Muscle of leg (tissue), 11 donors: ENCODE measurements around the gene NCAPG2. TPM values are rescaled to one million over a fixed set of nuclear protein-coding genes. Genes with fewer than 3 reads are reported as not detected.
"Not testable (repeated sequence)": the region's sequence is repeated elsewhere in the genome, so short reads cannot be mapped to it uniquely, and the experiment has no call there.

Experiments used
- DNase-seq: peaks from one replicate; pipeline ENCODE4 v3.0.0; 2013
- H3K27ac ChIP-seq: one replicate; pipeline ENCODE4 v1.5.1; 2013; ENCODE audit warnings: mild to moderate bottlenecking, low read length, control low read depth
- H3K27me3 ChIP-seq: one replicate; pipeline ENCODE4 v1.6.1; 2013; ENCODE audit warnings: low read length; ENCODE audit not compliant: control insufficient read depth, insufficient read depth
- H3K36me3 ChIP-seq: one replicate; pipeline ENCODE4 v1.6.1; 2013; ENCODE audit warnings: low read length; ENCODE audit not compliant: control insufficient read depth, insufficient read depth
- H3K4me1 ChIP-seq: one replicate; pipeline ENCODE4 v1.6.1; 2013; ENCODE audit warnings: low read length; ENCODE audit not compliant: control insufficient read depth, insufficient read depth
- H3K4me3 ChIP-seq: one replicate; pipeline ENCODE4 v1.5.1; 2013; ENCODE audit warnings: low read length, control low read depth
- H3K9me3 ChIP-seq: replicated peaks from 2 replicates; pipeline ENCODE4 v1.6.1; 2013; ENCODE audit warnings: low read depth, low read length; ENCODE audit not compliant: control insufficient read depth
- WGBS: methylation state at CpG from one replicate; pipeline ENCODE4 v1.1.5; 2013; ENCODE audit warnings: missing lambda C conversion rate; ENCODE audit not compliant: insufficient coverage; 5-methylcytosine and 5-hydroxymethylcytosine counted together
- polyA plus RNA-seq, 8 donors: library from polyadenylated mRNA; unstranded; fragments of 120-200 nt; gene quantifications; one replicate each; pipeline versions ENCODE4 v1.2.1 to v1.2.3, GENCODE V29; 2013; ENCODE audit warnings: inconsistent platforms in 1 of 8, low replicate concordance in 1 of 8; ENCODE audit not compliant: insufficient read length in 8 of 8, insufficient read depth in 1 of 8
- total RNA-seq: library from RNA; stranded (reverse); fragments of 120-200 nt; gene quantifications from one replicate; pipeline ENCODE4 v1.2.4, GENCODE V29; 2013

Gene NCAPG2
- total and polyA plus RNA-seq, 9 donors = 10.2 to 20.9 (median 15.3) TPM

DNA sequence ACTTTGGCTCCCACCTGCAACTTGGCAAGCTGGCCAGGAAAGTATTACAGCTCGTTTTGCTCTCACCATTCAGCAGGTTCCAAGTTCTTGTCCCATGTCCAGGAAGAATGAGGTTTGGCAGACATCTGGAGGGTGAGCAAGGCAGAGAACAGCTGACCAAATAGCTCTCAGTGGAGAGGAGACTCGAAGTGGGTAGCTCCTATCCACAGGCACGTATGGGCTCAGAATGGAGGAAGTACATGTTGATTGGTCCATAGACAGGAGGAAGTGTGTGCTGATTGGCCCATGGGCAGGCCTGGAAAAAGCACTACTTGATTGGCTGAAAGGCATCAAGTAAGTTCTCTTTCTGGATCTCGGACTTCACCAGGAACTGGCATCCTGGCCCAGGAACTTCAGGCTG, 3.0 kb upstream of the NCAPG2 start:
- 56% methylated on average over 3 of the region's 4 CpGs for WGBS
- no peaks in the 10 kb centered on the region for H3K36me3 ChIP-seq
- no peak overlapping the region for H3K27ac ChIP-seq
- H3K4me3 ChIP-seq = no peak overlapping the region
- peaks cover 21% of the 10 kb centered on the region for H3K4me1 ChIP-seq
- H3K27me3 ChIP-seq = no peaks in the 10 kb centered on the region
- peak; percentile 15 for DNase-seq
- peaks cover 6% of the 10 kb centered on the region for H3K9me3 ChIP-seq

DNA sequence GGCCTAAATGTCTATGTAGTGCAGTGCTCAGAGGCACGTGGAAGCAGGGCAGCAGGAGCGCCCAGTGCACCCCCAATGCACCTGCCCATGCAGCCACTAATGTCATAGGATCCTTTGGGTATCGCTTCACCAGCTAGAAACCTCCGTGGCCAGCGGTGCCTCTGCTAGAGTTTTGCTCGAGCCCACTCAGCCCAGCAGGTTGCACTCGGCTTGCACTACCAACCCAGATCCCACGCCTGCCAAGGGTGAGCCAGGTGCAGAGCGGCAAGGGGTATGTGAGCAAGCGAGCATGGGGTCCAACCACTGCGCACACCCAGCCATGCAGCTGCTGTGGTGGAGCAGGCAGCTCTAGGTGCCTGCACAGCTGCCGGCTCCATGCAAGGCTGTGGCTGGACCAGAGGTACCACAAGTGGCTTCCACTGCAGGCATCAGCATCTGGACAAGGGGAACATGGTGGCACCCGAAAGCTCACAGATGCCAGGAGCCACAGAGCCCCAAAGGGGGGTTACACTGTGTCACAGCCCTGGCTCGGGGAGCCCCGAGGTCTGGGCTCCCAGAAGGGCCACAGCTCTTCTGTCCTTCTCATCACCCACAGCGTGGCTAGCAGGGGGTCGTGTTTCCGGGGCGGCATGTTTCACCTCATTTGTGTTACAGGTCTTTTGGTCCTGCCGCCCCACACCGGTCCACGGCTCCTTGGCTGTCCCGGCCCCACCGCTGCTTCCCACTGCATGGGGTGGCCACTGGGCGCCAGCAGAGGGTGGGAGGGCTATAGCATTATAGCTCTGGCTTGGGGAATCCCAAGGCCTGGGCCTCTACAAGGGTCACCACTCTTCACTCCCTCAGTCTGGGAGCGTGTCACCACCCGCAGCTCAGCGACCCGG, 2.3 kb upstream of the NCAPG2 start:
- peaks cover 6% of the 10 kb centered on the region for H3K9me3 ChIP-seq
- no peak overlapping the region for H3K4me3 ChIP-seq
- H3K4me1 ChIP-seq = peaks cover 24% of the 10 kb centered on the region
- no peak overlapping the region for H3K27ac ChIP-seq
- DNase-seq = no peak
- H3K27me3 ChIP-seq = no peaks in the 10 kb centered on the region
- WGBS = 93% methylated on average over 20 of the region's 29 CpGs
- no peaks in the 10 kb centered on the region for H3K36me3 ChIP-seq

DNA sequence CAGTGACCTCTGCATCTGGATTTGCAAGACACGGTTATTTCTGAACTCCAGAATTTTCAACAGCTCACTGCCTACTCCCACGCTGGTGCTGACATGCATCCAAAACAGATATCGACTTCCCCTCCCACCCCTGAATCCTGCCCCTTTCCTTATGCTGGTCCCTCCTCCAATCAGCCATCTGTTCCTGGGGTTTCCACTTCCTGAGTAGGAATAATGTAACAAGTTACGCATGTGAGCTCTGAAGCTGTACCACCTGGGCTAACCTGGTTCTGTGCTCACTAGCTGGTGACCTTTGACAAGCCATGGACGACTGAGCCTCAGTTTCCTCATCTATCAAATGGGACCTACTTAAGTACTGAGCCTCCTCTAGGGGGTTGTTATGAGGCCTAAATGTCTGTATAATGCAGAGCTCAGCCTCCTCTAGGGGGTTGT, 1.7 kb upstream of the NCAPG2 start:
- 60% methylated on average over 4 of the region's 5 CpGs for WGBS
- no peaks in the 10 kb centered on the region for H3K27me3 ChIP-seq
- H3K4me3 ChIP-seq = no peak overlapping the region
- no peak overlapping the region for H3K27ac ChIP-seq
- H3K9me3 ChIP-seq = peaks cover 6% of the 10 kb centered on the region
- DNase-seq = no peak
- H3K4me1 ChIP-seq = peaks cover 24% of the 10 kb centered on the region
- H3K36me3 ChIP-seq = no peaks in the 10 kb centered on the region

DNA sequence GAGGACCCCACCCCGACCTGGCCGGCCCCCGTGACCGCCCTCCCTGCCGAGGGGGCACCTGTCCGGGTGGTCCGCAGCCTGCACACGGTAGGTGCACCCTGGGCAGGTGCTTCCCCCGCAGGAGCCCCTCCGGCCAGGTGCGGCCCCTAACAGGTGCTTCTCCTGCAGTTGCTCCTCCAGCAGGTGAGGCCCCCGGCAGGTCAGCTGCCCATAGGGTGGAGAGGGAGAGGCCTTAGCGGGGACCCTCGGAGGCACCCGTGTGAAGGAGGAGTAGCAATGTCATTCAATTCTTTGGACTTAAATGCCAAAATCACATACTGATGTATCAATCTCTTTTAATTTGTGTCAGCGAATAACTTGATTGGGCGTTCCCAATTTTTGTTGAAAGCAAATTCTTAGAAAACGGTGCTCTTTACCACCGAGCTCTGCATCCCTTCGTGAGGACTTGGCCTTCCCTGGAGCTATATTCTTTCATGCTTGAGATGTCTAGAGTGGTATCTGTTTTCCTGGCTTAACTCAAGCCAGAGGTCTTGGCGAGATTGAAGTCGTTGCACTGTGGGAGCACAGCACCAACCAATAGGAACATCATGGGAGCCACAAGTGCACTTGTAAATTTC, 738 bp upstream of the NCAPG2 start:
- Histone ChIP-seq H3K27me3 (no peaks in the 10 kb centered on the region), H3K36me3 (peaks cover 3% of the 10 kb centered on the region), H3K4me1 (peaks cover 24% of the 10 kb centered on the region), H3K27ac (peak overlapping the region; percentile 83), H3K4me3 (peak overlapping the region; percentile 95), H3K9me3 (peaks cover 6% of the 10 kb centered on the region)
- 3% methylated on average over 14 of the region's 22 CpGs for WGBS
- DNase-seq = peak; percentile 39

DNA sequence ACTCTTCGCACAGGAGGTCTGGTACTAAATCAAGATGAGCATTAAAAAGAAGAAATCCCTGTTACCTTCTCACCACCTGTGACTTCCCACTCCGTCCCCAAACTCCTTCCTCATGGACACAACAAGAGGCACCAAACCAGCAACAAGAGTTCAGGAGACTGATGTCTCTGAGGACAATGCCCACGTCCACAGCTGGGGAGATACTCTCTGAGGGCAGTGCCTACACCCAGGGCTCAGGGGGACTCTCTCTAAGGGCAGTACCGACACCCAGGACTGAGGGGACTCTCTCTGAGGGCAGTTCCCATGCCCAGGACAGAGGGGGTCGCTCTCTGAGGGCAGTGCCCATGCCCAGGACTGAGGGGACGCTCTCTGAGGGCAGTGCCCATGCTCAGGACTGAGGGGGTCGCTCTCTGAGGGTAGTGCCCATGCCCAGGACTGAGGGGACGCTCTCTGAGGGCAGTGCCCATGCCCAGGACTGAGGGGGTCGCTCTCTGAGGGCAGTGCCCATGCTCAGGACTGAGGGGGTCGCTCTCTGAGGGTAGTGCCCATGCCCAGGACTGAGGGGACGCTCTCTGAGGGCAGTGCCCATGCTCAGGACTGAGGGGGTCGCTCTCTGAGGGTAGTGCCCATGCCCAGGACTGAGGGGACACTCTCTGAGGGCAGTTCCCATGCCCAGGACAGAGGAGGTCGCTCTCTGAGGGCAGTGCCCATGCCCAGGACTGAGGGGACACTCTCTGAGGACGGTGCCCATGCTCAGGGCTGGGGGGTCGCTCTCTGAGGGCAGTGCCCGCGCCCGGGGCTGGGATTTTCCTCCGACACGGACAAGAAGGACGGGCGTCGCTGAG, 703 bp downstream of the NCAPG2 start:
- peaks cover 24% of the 10 kb centered on the region for H3K4me1 ChIP-seq
- peak overlapping the region; percentile 95 for H3K4me3 ChIP-seq
- H3K27me3 ChIP-seq, H3K36me3 ChIP-seq, H3K9me3 ChIP-seq: not testable (repeated sequence)
- 12% methylated on average over 15 of the region's 23 CpGs for WGBS
- peak; percentile 14 for DNase-seq
- H3K27ac ChIP-seq = peak overlapping the region; percentile 78

DNA sequence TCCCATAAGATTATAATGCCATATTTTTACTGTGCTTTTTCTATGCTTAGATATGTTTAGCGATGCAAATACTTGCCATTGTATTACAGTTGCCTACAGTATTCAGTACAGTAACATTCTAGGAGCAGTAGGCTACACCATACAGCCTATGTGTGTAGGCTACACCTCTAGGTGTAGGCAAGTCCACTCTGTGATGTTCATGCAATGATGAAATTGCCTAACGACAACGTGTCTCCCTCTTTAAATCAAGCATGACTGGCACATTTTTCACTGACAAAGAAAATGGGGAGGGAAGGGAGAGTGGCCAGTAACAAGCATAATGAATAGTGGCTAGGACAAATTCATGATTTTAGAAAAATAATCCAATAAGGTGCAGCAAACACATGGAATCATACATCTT, 1.7 kb downstream of the NCAPG2 start:
- Histone ChIP-seq H3K27ac (no peak overlapping the region), H3K4me1 (peaks cover 24% of the 10 kb centered on the region), H3K9me3 (peaks cover 6% of the 10 kb centered on the region), H3K36me3 (peaks cover 9% of the 10 kb centered on the region), H3K4me3 (no peak overlapping the region), H3K27me3 (no peaks in the 10 kb centered on the region)
- DNase-seq = no peak
- no CpG with 5 or more reads among the region's 3 CpGs for WGBS

DNA sequence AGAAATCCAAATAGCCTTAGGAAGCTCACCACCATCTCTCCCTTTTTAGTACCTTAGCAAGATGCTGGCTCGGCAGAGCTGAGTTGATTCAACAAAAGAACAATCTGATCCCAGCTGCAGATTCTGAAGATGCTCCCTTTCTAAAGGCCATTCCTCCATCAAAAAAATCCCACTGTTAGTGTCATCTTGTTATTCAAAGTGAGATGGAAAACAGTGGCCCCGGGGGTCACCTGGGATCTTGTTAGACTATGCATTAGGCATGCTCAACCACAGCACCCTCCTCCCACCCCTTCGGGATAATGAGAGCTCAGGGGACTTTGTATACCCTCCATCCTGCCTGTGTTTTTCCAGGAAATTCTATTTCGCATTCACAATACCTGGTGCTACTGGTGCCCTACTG, 2.4 kb downstream of the NCAPG2 start:
- H3K27me3 ChIP-seq = no peaks in the 10 kb centered on the region
- no CpG with 5 or more reads among the region's 4 CpGs for WGBS
- peaks cover under 1% of the 10 kb centered on the region for H3K9me3 ChIP-seq
- no peak overlapping the region for H3K4me3 ChIP-seq
- H3K27ac ChIP-seq = no peak overlapping the region
- peaks cover 9% of the 10 kb centered on the region for H3K36me3 ChIP-seq
- H3K4me1 ChIP-seq = peaks cover 24% of the 10 kb centered on the region
- DNase-seq = no peak

DNA sequence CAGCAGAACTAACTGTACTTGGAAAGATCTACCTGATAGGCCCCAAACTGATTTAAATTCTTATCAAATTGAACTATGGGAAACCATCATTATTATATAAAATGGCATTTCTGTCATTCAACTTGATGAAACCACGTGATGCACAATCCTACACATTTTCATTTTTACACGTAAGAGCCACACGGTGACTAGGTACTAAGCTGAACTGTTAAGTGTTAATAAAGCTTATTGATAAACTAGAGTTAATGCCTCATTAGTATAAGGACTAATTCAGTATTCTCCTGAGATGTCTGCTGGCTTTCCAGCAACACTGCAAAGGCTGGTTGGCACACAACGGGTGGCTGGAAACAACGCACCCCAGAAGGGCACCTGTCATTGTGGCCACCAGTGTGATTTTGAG, 4.6 kb downstream of the NCAPG2 start:
- no peak overlapping the region for H3K4me3 ChIP-seq
- DNase-seq = no peak
- H3K9me3 ChIP-seq = no peaks in the 10 kb centered on the region
- H3K36me3 ChIP-seq = peaks cover 14% of the 10 kb centered on the region
- H3K4me1 ChIP-seq = peaks cover 13% of the 10 kb centered on the region
- no peaks in the 10 kb centered on the region for H3K27me3 ChIP-seq
- no CpG with 5 or more reads among the region's 5 CpGs for WGBS
- no peak overlapping the region for H3K27ac ChIP-seq

DNA sequence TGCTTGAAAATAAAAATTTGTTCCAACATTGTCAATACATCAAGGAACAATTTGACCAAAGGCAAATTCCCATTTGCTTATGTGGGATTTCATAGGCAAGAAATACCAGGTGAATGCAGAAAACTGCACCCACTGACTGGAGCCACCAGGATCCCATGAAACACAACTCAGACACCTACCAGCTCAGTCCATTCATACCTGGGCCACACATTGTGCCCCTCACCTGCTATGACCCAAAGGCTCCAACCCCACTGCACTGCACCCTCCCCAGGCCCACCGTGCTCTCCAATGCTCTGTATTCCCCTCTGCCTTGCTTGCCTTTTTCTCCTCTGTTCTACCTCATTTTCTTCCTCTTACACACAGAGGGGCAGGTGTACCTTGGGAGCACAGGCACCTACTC, 5.3 kb downstream of the NCAPG2 start:
- no peak for DNase-seq
- WGBS = 0% methylated on average over 1 of the region's 1 CpG
- peaks cover 14% of the 10 kb centered on the region for H3K36me3 ChIP-seq
- no peaks in the 10 kb centered on the region for H3K27me3 ChIP-seq
- H3K9me3 ChIP-seq = no peaks in the 10 kb centered on the region
- peaks cover 13% of the 10 kb centered on the region for H3K4me1 ChIP-seq
- no peak overlapping the region for H3K4me3 ChIP-seq
- H3K27ac ChIP-seq = no peak overlapping the region

DNA sequence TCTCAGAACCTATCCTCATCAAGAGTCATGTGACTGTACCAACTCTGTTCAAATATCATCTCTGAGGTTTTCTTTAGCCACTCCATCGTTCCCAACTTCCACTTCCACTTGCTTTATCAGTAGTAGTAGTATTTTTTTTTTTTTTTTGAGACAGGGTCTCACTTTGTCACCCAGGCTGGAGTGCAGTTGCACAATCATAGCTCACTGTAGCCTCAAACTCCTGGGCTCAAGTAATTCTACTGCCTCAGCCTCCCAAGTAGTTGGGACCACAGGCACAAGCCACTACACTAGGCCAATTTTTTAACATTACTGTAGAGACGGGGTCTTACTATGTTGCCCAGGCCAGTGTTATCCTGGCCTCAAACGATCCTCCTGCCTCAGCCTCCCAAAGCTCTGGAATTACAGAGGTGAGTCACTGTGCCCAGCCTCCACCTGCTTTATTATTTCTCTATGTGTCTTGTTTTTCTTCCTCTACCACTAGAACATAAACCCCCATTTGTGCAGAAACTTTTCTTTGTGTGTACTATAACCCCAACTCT, 5.9 kb downstream of the NCAPG2 start:
- WGBS = 82% methylated on average over 2 of the region's 3 CpGs

More for the DNA sequence above, 5.9 kb downstream of the NCAPG2 start:
- no peaks in the 10 kb centered on the region for H3K9me3 ChIP-seq
- H3K27ac ChIP-seq = no peak overlapping the region
- no peaks in the 10 kb centered on the region for H3K27me3 ChIP-seq
- DNase-seq = no peak
- H3K4me1 ChIP-seq = peaks cover 7% of the 10 kb centered on the region
- no peak overlapping the region for H3K4me3 ChIP-seq
- H3K36me3 ChIP-seq = peaks cover 14% of the 10 kb centered on the region
